Umbilical cord (tissue), 2 donors: ENCODE measurements around the gene CIB1. TPM values are rescaled to one million over a fixed set of nuclear protein-coding genes. Genes with fewer than 3 reads are reported as not detected.
"Not testable (repeated sequence)": the region's sequence is repeated elsewhere in the genome, so short reads cannot be mapped to it uniquely, and the experiment has no call there.

Experiments
- DNase-seq: peaks from one replicate; pipeline ENCODE4 v3.0.0-alpha.2; 2015; ENCODE audit warnings: low spot score
- total RNA-seq: library from RNA; depleted of rRNA; stranded (reverse); fragments of >200 nt; gene quantifications from one replicate; pipeline ENCODE4 v1.2.3, GENCODE V29; 2014; ENCODE audit warnings: low replicate concordance; ENCODE audit not compliant: insufficient read depth

The CIB1 gene
- total RNA-seq, result 15.9 TPM

DNA sequence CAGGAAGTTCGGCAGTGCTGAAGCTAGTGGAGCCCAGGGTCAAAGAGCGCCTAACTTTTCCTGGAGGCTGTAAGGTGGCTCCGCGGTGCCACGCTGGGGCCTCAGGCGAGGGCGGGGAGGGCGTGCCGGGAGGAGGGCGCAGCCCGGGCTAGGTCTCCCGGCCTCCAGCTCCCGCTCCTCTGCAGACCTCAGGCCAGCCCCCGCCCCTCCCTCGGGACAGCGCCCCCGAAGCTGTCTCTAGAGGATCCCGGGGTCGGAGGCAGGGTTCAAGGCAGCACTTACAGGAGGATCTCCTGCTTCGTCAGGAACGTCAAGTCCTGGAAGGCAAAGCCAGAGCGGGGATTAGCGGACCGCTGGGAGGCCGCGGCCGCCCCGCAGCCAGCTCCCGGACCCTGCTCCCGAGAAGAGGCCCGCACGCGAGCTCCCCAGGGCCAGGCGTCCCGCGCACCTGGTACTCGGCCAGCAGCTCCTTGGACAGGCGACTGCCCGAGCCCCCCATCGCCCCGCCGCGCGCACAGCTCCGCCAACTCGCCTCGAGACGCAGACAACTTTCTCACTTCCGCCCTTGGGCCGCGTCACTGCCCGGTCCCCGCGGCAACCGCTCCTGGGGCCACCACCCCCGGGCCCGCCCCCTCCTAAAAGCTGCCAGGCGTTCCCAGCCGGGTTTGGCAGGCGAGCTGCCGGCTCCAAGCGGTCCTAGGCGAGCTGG, at the start of gene CIB1:
Gene CIB1 (minus strand): TSS at position 555 of the 709 bp plus-strand sequence. CDS start 56 bp downstream, at position 499.
- DNase-seq, result peak; percentile 97

GRCh38 chr15:90281637-90282036, 47.9 kb upstream of the CIB1 start:
- not testable (repeated sequence) for DNase-seq

DNA sequence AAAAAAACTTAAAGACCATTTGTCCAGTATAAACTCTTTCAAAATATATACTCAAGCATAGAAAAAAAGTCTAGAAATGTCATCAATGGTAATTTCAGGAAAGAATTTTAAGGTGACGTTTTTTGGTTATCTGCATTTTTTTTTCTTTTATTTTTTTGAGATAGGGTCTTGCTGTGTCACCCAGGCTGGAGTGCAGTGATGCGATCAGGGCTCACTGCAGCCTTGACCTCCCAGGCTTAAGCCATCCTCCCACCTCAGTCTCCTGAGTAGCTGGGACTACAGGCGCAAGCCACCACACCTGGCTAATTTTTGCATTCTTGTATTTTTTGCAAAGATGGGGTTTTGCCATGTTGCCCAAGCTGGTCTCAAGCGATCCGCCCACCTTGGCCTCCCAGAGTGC, 47.0 kb upstream of the CIB1 start:
- DNase-seq, result not testable (repeated sequence)

GRCh38 chr15:90278467-90278866, 44.7 kb upstream of the CIB1 start:
- not testable (repeated sequence) for DNase-seq

DNA sequence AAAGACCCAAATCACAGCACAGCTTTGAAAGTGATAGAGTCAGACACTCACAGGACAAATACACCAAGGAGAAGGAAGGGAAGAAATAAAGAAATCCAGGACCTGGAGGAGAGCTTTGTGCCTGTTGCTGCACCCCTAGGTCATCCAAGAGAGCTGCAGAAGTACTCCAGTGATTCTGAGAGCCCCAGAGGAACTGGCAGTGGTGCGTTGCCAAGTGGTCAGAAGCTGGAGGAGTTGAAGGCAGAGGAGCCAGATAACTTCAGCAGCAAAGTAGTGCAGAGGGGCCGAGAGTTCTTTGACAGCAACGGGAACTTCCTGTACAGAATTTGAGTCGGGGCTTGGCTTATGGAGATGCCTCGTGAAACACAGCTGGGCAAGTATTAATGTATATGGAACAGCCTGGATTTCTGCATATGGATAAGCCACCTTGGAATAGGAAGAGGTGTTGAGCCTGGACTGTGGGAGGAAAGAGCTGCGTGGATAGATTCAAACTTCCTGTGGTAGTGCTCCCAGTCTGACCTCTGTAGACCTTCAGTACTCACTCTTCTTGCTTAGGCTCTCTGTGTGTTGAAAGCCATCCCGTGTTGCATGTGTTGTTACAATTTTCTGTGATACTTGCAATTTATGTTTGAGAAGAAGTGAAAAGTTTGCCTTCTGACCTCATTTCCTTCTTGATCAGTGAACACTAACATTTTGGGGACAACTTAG, 37.9 kb upstream of the CIB1 start:
- no peak for DNase-seq

DNA sequence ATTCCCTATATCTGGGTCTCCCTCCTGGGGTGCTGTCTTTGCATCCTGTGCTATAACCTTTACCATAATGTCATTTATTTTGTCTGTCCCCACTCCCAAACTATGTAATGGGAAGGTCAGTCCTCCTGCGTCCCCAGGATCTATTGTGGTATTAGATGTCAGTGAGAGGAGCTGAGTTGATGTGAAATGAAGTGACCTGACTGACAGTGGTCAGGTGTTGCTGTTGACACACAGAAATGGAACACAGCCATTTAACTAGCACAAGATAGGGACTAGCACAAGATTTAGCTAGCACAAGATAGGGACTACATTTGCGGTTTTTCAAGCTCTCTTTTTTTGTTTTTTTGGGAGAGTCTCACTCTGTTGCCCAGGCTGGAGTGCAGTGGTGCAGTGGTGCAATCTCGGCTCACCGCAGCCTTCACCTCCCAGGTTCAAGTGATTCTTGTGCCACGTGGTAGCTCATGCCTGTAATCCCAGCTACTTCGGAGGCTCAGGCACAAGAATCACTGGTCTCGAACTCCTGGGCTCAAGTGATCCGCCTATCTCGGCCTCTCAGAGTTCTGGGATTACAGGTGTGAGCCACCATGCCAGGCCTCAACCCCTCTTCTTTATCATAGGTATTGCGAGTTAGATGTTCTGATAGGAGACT, 36.9 kb upstream of the CIB1 start:
- DNase-seq, result no peak

DNA sequence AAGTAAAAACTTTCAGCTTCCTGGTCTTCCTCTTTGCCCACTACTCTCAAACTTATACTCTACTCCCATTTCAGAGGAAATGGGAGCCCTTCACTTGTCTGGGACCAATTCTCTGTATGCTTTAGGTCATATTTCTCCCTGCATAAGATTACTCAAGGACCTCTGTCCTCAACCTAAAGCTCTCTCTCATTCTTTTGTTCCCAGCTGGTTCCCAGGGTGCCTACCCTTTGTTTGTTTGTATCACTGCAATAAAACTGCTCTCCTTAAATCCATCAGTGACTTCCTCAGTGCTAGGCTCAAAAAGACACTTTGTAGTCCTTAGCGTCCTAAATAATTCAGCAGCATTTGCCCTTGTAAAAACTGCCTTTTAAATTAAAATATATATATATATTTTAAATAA, 34.7 kb upstream of the CIB1 start:
- DNase-seq, result no peak

DNA sequence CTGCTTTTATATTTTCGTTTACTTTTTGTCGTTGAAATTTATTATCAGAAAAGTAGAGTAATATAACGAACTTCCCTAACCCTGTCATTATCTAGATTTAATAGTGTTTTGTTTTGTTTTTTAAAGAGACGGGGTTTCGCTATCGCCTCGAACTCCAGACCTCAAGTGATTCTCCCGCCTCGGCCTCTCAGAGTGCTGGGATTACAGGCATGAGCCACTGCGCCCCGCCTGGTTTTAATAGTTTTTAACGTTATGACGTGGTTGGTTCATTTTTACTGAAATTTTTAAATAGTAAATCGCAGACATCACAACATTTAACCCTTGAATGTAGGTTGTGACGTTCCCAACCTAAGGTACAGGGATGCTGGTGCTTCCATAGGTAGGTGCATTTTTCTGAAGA, 32.7 kb upstream of the CIB1 start:
- peak; percentile 23 for DNase-seq

GRCh38 chr15:90266061-90266431, 32.3 kb upstream of the CIB1 start:
- DNase-seq, result peak; percentile 38

DNA sequence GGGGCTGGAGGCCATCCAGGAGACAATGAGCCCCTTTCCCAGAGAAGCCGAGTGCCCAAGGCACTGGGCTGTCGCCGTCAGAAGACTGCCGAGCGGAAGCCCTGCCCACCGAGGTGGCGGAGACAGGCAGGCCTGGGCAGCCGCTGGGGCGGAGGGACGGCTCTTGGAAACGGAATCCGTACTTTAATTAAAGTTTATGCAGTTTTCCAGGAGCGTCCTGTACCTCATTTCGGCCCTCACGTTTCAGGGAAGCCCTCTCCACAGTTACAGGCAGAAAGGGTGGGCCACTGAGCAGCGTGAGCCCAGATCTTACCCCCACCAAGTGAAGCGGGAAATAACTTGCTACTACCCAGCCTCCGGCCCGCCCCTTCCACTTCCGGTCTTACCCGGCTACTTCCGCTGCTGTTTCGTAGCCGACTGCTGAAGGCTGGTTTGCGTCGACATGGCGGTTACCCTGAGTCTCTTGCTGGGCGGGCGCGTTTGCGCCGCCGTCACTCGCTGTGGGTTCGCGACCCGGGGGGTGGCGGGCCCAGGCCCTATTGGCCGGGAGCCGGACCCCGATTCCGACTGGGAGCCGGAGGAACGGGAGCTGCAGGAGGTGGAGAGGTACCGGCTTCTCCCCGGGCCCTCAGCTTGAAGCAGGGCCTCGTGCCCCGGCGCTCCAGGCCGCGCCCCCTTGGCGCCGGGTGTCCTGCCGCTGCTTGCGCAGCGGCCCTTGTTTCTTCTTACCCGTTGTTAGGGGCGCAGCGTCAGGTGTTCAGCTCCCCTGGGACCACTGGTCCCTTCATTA, 31.7 kb upstream of the CIB1 start, which contains the start of gene NGRN:
Gene NGRN (plus strand): TSS at position 402 of the 790 bp plus-strand sequence. CDS start 41 bp downstream, at position 443.
- peak; percentile 98 for DNase-seq

- DNase-seq, result no peak
These were observed 30.9 kb upstream of the CIB1 start for GRCh38 chr15:90264671-90265070.

DNA sequence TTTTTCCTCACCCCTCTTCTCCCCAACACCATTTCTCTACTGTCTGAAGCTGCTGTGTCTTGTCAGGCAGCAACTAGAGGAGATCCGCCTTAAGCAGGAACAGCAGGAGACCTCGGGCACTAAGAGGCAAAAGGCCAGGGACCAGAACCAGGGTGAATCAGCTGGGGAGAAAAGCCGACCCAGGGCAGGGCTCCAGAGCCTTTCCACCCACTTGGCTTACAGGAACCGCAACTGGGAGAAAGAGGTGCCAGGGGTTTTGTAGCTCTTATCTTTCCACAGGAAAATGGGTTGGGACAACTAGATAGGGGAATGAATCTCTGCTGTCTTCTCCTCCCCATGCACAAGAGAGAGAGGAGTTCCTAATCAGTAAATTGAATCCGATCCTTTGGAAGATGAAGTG, 28.7 kb upstream of the CIB1 start:
- DNase-seq, result no peak

- DNase-seq, result no peak
These were observed 28.1 kb upstream of the CIB1 start for GRCh38 chr15:90261811-90262210.

- not testable (repeated sequence) for DNase-seq
These were observed 27.0 kb upstream of the CIB1 start for GRCh38 chr15:90260731-90261130.

GRCh38 chr15:90259524-90259923, 25.8 kb upstream of the CIB1 start:
- no peak for DNase-seq

DNA sequence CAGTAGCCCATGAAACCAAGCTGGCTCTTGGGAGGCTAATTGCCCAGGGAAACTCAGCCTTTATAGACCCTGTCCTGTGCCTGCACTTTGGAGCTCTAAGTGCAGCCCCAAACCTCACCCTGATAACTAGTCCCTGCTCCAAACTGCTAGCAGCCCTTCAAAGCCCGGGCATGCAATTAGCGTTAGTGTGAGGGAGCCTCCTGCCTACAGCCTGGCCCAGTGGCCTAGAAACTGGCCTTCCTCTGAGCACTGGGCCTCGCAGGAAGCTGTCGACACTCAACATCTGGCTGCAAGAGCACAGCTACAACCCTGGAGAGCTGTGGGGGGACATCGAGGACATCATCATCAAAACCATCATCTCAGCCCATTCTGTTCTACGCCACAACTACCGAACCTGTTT, 24.0 kb upstream of the CIB1 start:
- DNase-seq, result no peak

DNA sequence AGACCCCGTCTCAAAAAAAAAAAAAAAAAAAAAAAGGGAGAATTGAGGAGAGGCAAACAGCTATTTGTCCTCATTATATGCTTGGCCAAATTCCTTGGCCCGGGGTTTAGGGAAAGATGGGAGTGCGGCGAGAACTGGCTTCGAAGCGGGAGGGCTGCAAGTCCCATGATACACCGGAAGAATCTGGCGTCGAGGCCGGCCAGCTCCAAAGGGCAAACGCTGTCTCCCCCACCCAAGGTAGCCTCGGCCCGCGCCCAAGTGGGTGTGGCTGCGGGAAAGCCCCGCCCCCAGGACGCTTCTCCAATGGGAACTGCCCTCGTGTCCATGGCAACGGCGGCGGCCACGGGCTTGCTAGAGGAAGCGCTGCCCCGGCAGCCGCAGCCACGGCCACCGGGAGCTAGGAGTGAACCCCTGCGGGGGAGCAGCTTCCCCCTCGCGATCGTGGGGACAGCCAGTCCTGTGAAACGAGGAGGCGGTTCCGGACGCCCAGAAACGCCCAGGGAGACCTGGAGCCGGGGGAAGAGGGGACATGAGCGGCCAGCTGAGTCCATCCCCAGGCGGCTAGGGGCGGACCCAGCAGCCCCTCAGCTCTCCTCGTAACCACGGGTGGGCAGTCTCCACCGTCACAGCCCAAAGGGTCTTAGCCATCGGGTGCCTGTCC, 15.6 kb upstream of the CIB1 start, which contains the start of gene TTLL13:
Gene TTLL13 (plus strand): TSS at position 354 of the 661 bp plus-strand sequence. CDS start 1,075 bp downstream, outside the sequence.
- peak; percentile 88 for DNase-seq

- DNase-seq, result peak; percentile 11
These were observed 15.1 kb upstream of the CIB1 start for GRCh38 chr15:90248789-90249202.

GRCh38 chr15:90243943-90244639, 10.3 kb upstream of the CIB1 start:
- no peak for DNase-seq
